Measurements from ENCODE around the gene ZNF521.

The ZNF521 gene

DNA sequence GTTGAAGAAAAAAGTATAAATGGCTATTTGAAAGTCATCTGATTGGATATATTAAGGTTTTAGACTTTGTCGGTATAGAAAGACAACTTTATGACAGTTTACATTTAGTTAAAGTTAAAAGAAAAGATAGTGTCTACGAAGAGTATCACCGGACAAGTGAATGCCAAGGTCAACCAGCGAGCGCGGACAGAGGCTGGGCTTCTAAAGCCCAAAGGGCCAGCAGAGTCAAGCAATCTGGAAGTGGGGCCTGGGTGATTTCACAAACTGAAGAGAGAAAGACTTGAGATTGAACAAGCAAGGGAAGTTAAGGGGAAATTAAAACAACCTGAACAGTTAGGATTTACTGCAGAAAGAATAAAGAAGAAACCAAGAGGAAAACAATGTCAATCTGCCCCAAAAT, 16.3 kb downstream of the ZNF521 start:
- DNase-seq (ENCODE audit: low spot score) = no peak

GRCh38 chr18:25335062-25335461, 16.9 kb downstream of the ZNF521 start:
- DNase-seq (ENCODE audit: low spot score) = no peak

DNA sequence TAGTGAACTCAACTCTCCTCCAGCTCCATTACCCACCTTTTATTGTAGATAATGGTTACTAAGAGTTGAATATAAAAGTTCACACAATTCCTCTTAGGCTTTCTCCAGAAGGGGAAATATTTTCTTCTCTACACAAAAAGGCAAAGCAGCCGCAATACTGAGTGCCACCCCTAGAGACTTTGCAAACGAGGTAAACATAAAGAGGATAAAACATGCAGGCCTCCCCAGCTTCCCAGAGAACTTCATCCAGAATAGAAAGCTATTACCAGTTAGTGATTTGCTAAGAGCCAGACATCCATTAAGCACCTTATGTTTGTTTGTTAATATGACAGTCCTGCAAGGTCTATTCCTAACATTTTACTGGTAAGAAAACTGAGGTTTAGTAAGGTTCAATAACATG, 17.4 kb downstream of the ZNF521 start:
- no peak for DNase-seq (ENCODE audit: low spot score)

DNA sequence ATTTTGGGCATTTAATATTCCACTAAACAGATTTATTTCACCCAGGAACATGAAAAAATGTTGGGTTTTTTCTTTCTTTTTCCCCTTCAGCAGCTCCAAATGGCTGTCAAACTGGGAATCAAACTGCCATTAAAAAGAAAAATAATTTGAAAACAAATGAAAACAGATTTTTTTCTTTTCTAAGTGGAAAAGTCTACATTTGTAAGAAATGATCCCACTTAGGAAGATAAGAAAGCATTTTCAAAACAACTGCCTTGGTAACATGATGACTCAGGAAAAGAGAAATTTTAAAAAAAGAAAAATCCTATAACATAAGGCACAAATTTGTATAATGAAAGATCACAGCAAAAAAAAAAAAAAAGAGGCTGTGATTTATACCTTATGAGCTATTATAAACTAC, 20.0 kb downstream of the ZNF521 start:
- DNase-seq (ENCODE audit: low spot score) = no peak

DNA sequence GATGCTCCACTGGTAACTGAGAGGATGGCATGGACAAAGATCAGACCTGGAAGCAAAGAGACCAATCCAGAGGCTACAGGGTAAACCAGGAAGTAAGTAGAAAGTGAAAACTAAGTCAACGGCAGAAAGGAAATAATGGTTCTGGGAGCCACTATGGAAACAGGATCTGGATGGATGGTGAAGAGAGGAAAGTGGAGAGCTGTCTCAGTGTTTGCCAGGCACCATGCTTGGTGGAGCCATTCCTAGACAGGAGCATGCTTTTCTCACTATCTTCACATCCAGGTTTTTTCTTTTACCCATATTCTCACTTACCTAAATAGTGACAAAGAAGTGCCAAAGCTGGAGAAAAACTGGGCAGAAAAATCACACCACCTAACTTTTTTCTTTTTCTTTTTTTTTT, 22.2 kb downstream of the ZNF521 start:
- no peak for DNase-seq (ENCODE audit: low spot score)

GRCh38 chr18:25327584-25327983, 24.4 kb downstream of the ZNF521 start:
- DNase-seq (ENCODE audit: low spot score) = no peak

- DNase-seq (ENCODE audit: low spot score) = no peak
These were observed 25.5 kb downstream of the ZNF521 start for GRCh38 chr18:25326361-25326952.

DNA sequence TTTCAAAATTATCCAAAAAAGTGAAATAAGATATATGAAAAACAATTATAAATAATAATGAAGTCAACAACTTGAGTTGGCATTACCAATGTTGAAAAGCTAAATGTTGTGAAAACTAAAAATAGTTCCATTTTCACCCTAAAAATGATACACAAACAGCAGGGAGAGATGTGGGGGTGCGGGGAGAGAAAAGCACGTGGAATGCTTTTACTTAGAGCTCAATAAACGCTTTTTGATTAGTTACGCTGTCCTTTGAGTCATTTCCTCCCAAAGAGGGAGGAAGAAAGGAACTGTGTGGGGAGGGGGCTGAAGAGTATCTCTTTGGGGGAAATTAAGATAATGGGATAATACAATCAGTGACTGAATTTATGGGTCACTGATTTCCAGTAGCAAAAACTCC, 29.2 kb downstream of the ZNF521 start:
- no peak for DNase-seq (ENCODE audit: low spot score)

GRCh38 chr18:25316381-25317018, 35.5 kb downstream of the ZNF521 start:
- no peak for DNase-seq (ENCODE audit: low spot score)

- DNase-seq (ENCODE audit: low spot score) = no peak
These were observed 37.2 kb downstream of the ZNF521 start for GRCh38 chr18:25314838-25315190.

- no peak for DNase-seq (ENCODE audit: low spot score)
These were observed 37.7 kb downstream of the ZNF521 start for GRCh38 chr18:25314151-25314837.

- DNase-seq (ENCODE audit: low spot score) = no peak
These were observed 38.7 kb downstream of the ZNF521 start for GRCh38 chr18:25313268-25313667.

DNA sequence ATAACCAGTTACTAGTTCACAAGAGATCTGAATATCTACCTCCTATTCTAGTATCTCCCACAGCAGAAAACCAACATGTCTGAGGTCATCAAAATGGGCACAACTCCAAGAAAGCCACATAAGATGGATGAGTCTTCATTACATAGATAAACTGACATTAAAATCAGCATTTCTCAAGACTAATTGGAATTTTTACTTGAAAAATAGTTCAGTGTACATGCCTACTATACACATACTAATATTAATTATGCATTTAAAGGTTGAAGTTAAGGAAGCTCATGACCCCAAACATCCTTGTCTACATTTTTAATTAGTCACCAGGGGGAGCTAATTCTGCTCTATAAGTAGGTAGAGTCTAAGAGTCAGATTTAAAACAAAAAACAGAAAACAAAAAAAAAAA, 41.9 kb downstream of the ZNF521 start:
- no peak for DNase-seq (ENCODE audit: low spot score)

- no peak for DNase-seq (ENCODE audit: low spot score)
These were observed 43.6 kb downstream of the ZNF521 start for GRCh38 chr18:25308381-25308780.

- DNase-seq (ENCODE audit: low spot score) = no peak
These were observed 44.8 kb downstream of the ZNF521 start for GRCh38 chr18:25307192-25307591.

- no peak for DNase-seq (ENCODE audit: low spot score)
These were observed 45.3 kb downstream of the ZNF521 start for GRCh38 chr18:25306671-25307070.

GRCh38 chr18:25305584-25305983, 46.4 kb downstream of the ZNF521 start:
- no peak for DNase-seq (ENCODE audit: low spot score)

DNA sequence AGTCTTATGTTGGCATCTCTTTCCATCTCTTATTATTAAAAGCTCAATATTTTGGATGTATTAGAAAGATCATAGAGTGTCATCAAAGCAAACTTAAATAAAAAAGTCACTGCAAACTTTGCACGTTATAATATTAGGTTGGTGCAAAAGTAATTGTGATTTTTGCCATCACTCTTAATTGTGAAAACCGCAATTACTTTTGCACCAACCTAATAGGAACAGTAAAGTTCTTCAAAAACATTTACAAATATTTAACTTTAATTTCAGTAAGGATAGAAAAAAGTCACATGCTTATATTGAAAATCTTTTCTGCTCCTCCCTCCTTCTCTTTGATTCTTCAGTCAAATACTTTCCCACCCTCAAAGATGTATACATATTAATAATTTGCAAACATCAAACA, 51.5 kb downstream of the ZNF521 start:
- no peak for DNase-seq (ENCODE audit: low spot score)

- no peak for DNase-seq (ENCODE audit: low spot score)
These were observed 52.3 kb downstream of the ZNF521 start for GRCh38 chr18:25299426-25300300.

GRCh38 chr18:25298853-25299274, 53.1 kb downstream of the ZNF521 start:
- DNase-seq (ENCODE audit: low spot score) = no peak

- no peak for DNase-seq (ENCODE audit: low spot score)
These were observed 56.3 kb downstream of the ZNF521 start for GRCh38 chr18:25295624-25296138.

DNA sequence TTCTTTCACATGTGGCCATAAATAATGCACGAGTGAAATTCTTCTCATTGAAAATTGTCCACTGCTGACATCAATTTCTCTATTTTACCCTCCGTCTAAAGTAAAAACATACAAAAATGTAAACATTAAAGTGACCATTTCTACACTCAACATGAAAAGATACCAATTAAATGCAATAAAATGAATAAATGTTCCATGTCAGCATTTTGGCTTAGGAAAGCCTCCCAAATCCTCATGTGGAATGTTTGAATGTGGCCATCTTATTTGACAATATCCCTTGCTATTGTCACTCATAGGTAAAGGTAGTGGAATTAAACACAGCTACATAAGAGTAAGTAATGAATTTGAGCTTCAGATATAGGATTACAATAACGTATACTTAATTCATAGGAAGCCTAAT, 60.8 kb downstream of the ZNF521 start:
- DNase-seq (ENCODE audit: low spot score) = no peak
